K562 (cell line): ENCODE measurements around the gene AGAP3. TPM values are rescaled to one million over a fixed set of nuclear protein-coding genes. Genes with fewer than 3 reads are reported as not detected.

Source experiments
- ATAC-seq: fragments of 200-7000 bp; cut with Tn5 transposase; 3 replicates; pipeline ENCODE4 v1.9.1; 2020; ENCODE audit warnings: moderate library complexity
- BruUV-seq: library from RNA; stranded (reverse); fragments of 400-500 nt; replicated peaks from 2 replicates; lab custom pipeline; 2021; lab: Mats Ljungman, UMichigan
- CTCF ChIA-PET: fragments of 300-600 bp; formaldehyde crosslinking; extraction: SDS; loops from one replicate; lab custom pipeline; 2021; ENCODE audit warnings: low intra/inter-chr PET ratio; lab: Yijun Ruan, JAX
- POLR2A ChIA-PET: fragments of 300-600, 350-650 bp; sonication (Branson Sonifier 250); formaldehyde crosslinking; extraction: SDS; loops from one replicate; lab custom pipeline; 2021; ENCODE audit warnings: antibody characterized with exemption, inconsistent platforms; lab: Yijun Ruan, JAX
- DNase-seq, 4 experiments: peaks; one replicate each; pipeline versions ENCODE4 v3.0.0 to v3.0.0-alpha.2; 2011 to 2018; ENCODE audit warnings: low spot score in 3 of 4, mixed read lengths in 3 of 4; ENCODE audit errors: extremely low read depth in 1 of 4
- FAIRE-seq: peaks from 2 replicates; lab custom pipeline; 2011; peaks lifted over from hg19 to GRCh38; lab: Jason Lieb, UNC
- H2AFZ ChIP-seq: 2 replicates; pipeline ENCODE4 v1.6.0; 2011; ENCODE audit warnings: low read depth, low read length, control low read depth, inconsistent platforms
- H3K27ac ChIP-seq: fragments of 200-600 bp; 3 replicates; pipeline ENCODE4 v1.8.0; 2011; ENCODE audit warnings: low read depth, mild to moderate bottlenecking, control low read depth, inconsistent platforms, low read length, moderate library complexity, mixed read lengths; ENCODE audit errors: extremely low read depth
- H3K27me3 ChIP-seq, 2 experiments: fragments of 300-600 bp in 1 of 2; 2 replicates in 1 of 2; 3 replicates in 1 of 2; pipeline versions ENCODE4 v1.6.0 to v1.8.0; 2011; ENCODE audit warnings: inconsistent platforms in 2 of 2, low read length in 2 of 2, mild to moderate bottlenecking in 1 of 2, mixed read lengths in 1 of 2, moderate library complexity in 1 of 2; ENCODE audit not compliant: control insufficient read depth in 2 of 2, insufficient read depth in 2 of 2
- H3K36me3 ChIP-seq: fragments of 300-600 bp; 3 replicates; pipeline ENCODE4 v1.8.0; 2011; ENCODE audit warnings: mild to moderate bottlenecking, low read length, inconsistent platforms; ENCODE audit not compliant: control insufficient read depth, insufficient read depth
- H3K4me1 ChIP-seq, 2 experiments: fragments of 200-600 bp in 1 of 2; replicated peaks in 1 of 2; 2 replicates in 1 of 2; 3 replicates in 1 of 2; pipeline versions ENCODE4 v1.5.1 to v1.8.0; 2011; ENCODE audit warnings: inconsistent platforms in 2 of 2, low read length in 2 of 2, mild to moderate bottlenecking in 1 of 2, mixed read lengths in 1 of 2, moderate library complexity in 1 of 2; ENCODE audit not compliant: control insufficient read depth in 2 of 2, insufficient read depth in 2 of 2
- H3K4me2 ChIP-seq: 2 replicates; pipeline ENCODE4 v1.6.1; 2011; ENCODE audit warnings: low read length, control low read depth, inconsistent platforms, mixed read lengths; ENCODE audit not compliant: insufficient read depth
- H3K4me3 ChIP-seq: fragments of 200-600 bp; sonication (generic), shearing (Covaris generic); 2 replicates; pipeline ENCODE4 v1.5.1; 2016; ENCODE audit warnings: control low read depth, inconsistent platforms
- H3K79me2 ChIP-seq: fragments of 200-600 bp; 3 replicates; pipeline ENCODE4 v1.8.0; 2011; ENCODE audit warnings: low read length, inconsistent platforms; ENCODE audit not compliant: control insufficient read depth, insufficient read depth
- H3K9ac ChIP-seq, 2 experiments: 2 replicates each; pipeline versions ENCODE4 v1.6.0 to v1.6.1; 2011; ENCODE audit warnings: low read depth in 2 of 2, low read length in 2 of 2, control low read depth in 1 of 2, inconsistent platforms in 1 of 2, mild to moderate bottlenecking in 1 of 2, mixed read lengths in 1 of 2; ENCODE audit not compliant: insufficient read depth in 1 of 2
- H3K9me1 ChIP-seq: one replicate; pipeline ENCODE4 v1.6.0; 2011; ENCODE audit warnings: inconsistent platforms, mild to moderate bottlenecking, low read length, moderate library complexity; ENCODE audit not compliant: control insufficient read depth, insufficient read depth
- H3K9me3 ChIP-seq: replicated peaks from 2 replicates; pipeline ENCODE4 v1.5.1; 2011; ENCODE audit warnings: low read depth, low read length, inconsistent platforms; ENCODE audit not compliant: control insufficient read depth, insufficient read depth
- H4K20me1 ChIP-seq: replicated peaks from 2 replicates; pipeline ENCODE4 v1.6.1; 2011; ENCODE audit warnings: low read length, inconsistent platforms, mixed read lengths; ENCODE audit not compliant: control insufficient read depth, insufficient read depth
- HDAC6 ChIP-seq: IDR thresholded peaks from 2 replicates; pipeline ENCODE4 v1.6.1; 2012; ENCODE audit warnings: low read depth, mild to moderate bottlenecking, control low read depth, inconsistent platforms, low read length, moderate library complexity
- NFIC ChIP-seq: fragments of 450-650 bp; IDR thresholded peaks from 2 replicates; pipeline ENCODE4 v1.6.1; 2017; ENCODE audit warnings: mild to moderate bottlenecking, inconsistent platforms
- PREB ChIP-seq: sonication (generic); formaldehyde crosslinking; IDR thresholded peaks from 2 replicates; pipeline ENCODE4 v1.8.1; 2023; ENCODE audit warnings: mild to moderate bottlenecking, missing genetic modification reagents
- RAD51 ChIP-seq: fragments of 450-650 bp; IDR thresholded peaks from 2 replicates; pipeline ENCODE4 v1.7.1; 2016; ENCODE audit warnings: low read depth, mild to moderate bottlenecking, borderline replicate concordance
- SMC3 ChIP-seq: conservative IDR thresholded peaks from 2 replicates; pipeline ENCODE4 v1.6.1; 2011; ENCODE audit warnings: low read depth, low read length, improper control_type of control experiment; ENCODE audit not compliant: insufficient read depth
- TFE3 ChIP-seq: fragments of 450-650 bp; formaldehyde crosslinking; IDR thresholded peaks from 2 replicates; pipeline ENCODE4 v1.4.0; 2020; ENCODE audit warnings: mild to moderate bottlenecking, mixed read lengths
- TOE1 ChIP-seq, 2 experiments: fragments of 450-650 bp in 1 of 2; sonication (generic) in 1 of 2; formaldehyde crosslinking in 1 of 2; IDR thresholded peaks; 2 replicates each; pipeline versions ENCODE4 v1.7.1 to v1.8.0; 2016 to 2022; ENCODE audit warnings: borderline replicate concordance in 2 of 2, mild to moderate bottlenecking in 2 of 2, antibody characterized with exemption in 1 of 2, inconsistent platforms in 1 of 2, low read depth in 1 of 2, missing genetic modification reagents in 1 of 2, moderate library complexity in 1 of 2
- WGBS: fragments of 100-300 bp; shearing (Covaris generic); methylation state at CpG from one replicate; pipeline ENCODE4 v1.1.6; 2016; ENCODE audit warnings: low coverage, mixed read lengths; ENCODE audit not compliant: insufficient coverage; ENCODE audit errors: missing lambda C conversion rate; 5-methylcytosine and 5-hydroxymethylcytosine counted together
- in situ Hi-C: fragments of 300-500 bp; cut with MboI; formaldehyde crosslinking; loops from 4 replicates; pipeline ENCODE4 v1.15.0; 2018; ENCODE audit warnings: inconsistent platforms, mixed read lengths
- intact Hi-C: fragments of 100-400 bp; cut with micrococcal nuclease; formaldehyde crosslinking; loops from 2 replicates; pipeline ENCODE4 v1.14.2; 2022
- polyA plus RNA-seq, 8 experiments: library from polyadenylated mRNA; depleted of rRNA in 4 of 8; stranded (reverse) in 5 of 8; unstranded in 3 of 8; fragments of >200 nt; fragmentation: Nextera tagmentation in 2 of 8; fragmentation: Illumina TruSeq in 1 of 8; extraction: Ambion mirVana in 2 of 8; extraction: Trizol in 1 of 8; gene quantifications; 2 replicates each; pipeline versions ENCODE4 v1.2.1 to v1.2.3, GENCODE V29; 2011 to 2014; ENCODE audit warnings: inconsistent platforms in 1 of 8, missing spikeins in 1 of 8
- total RNA-seq, 7 experiments: library from RNA; depleted of rRNA in 6 of 7; stranded (reverse); fragments of >200 nt in 6 of 7; fragmentation: Illumina TruSeq in 2 of 7; extraction: Trizol in 2 of 7; gene quantifications; 2 replicates each; pipeline versions ENCODE4 v1.2.1 to v1.2.3, GENCODE V29; 2011 to 2021; ENCODE audit warnings: low replicate concordance in 1 of 7
- TF ChIP-seq, protein P1 (sequence below): fragments of 250-450 bp; sonication (Bioruptor Pico); IDR thresholded peaks from 2 replicates; pipeline ENCODE4 v1.4.0; 2020

AGAP3 gene
- total and polyA plus RNA-seq, 9 of the 15 experiments (the other 6 are each of a cell fraction or from before 2014, with no cell fraction given): 3.4 to 208 (median 62.2) TPM

DNA sequence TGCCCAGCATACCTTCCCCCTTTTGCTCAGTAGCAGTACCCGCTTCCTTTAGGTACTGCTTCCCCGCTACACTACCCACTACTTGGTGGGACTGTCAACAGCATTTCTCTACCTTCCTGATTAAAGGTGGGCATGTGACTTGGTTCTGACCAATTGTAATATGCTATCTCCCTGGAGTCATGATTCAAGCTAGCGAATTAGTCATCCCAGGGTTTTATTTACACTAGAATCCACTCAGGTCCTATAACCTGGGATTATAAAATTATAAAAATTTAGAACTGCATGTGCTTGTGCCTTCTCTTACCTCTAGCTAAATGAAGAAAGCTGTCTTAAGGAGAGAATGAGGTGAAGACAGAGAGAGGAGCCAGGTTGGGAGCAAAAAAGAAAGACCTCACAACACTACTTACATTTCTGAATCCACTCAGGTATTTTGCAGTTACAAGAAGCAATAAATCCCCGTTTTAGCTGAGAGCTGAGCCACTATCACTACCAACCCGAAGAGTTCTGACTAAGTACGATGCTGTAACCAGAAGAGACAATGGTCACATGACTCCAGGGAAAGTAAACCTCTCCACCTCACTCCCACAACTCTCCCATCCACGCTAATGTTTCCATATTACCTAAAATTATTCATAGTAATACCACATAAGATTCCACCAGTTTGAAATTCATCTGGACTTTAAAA lies 71.5 kb downstream of the AGAP3 start:
- Histone ChIP-seq H3K9me1 (no peaks in the 10 kb centered on the region), H3K9me3 (no peaks in the 10 kb centered on the region), H3K4me2 (no peak overlapping the region), H2AFZ (no peak overlapping the region), H3K9ac (no peak overlapping the region), H3K36me3 (no peaks in the 10 kb centered on the region), H3K27me3 (peaks cover 42 to 58% of the 10 kb centered on the region in 2 experiments), H3K4me1 (no peaks in the 10 kb centered on the region), H3K79me2 (no peaks in the 10 kb centered on the region), H4K20me1 (no peaks in the 10 kb centered on the region), H3K27ac (no peak overlapping the region), H3K4me3 (no peak overlapping the region)
- CTCF ChIA-PET: interaction anchor here (1.1 kb wide), 1 partner anchor 18 kb away, joined by 3 read pairs; no protein-coding TSS in a partner anchor
- in situ Hi-C loops: no loop called here
- ATAC-seq (peak; percentile 50), FAIRE-seq (no peak), DNase-seq (no peak)
- WGBS: 4% methylated on average over 7 of the region's 7 CpGs
- BruUV-seq: no TSS peak
- intact Hi-C loops: no loop called here
- POLR2A ChIA-PET: interaction anchor here (0.7 to 3.0 kb wide), 3 partner anchors 10 to 279 kb away, joined by 3 to 20 read pairs (median 3); no protein-coding TSS in a partner anchor
- TF ChIP-seq TFE3 (peak; percentile 80), NFIC (no peak), TOE1 (IDR thresholded peaks at IDR 0.05; ENCODE audit: borderline replicate concordance) (peak; percentile 64; the same call in 1 of the 2 replicates), TOE1 (CRISPR knock-in tag; IDR thresholded peaks at IDR 0.05; ENCODE audit: borderline replicate concordance, low read depth) (no peak), PREB (no peak), HDAC6 (no peak), RAD51 (peak; percentile 15; the same call in 1 of the 2 replicates), SMC3 (no peak)
- TF ChIP-seq, protein P1, sequence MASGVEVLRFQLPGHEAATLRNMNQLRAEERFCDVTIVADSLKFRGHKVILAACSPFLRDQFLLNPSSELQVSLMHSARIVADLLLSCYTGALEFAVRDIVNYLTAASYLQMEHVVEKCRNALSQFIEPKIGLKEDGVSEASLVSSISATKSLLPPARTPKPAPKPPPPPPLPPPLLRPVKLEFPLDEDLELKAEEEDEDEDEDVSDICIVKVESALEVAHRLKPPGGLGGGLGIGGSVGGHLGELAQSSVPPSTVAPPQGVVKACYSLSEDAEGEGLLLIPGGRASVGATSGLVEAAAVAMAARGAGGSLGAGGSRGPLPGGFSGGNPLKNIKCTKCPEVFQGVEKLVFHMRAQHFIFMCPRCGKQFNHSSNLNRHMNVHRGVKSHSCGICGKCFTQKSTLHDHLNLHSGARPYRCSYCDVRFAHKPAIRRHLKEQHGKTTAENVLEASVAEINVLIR: no peak
